GM21786 (cell line): ENCODE data around the gene SLC16A3.
"Not testable (repeated sequence)": the region's sequence is repeated elsewhere in the genome, so short reads cannot be mapped to it uniquely, and the experiment has no call there.

ENCODE experiments used
- ATAC-seq: cut with Tn5 transposase; IDR thresholded peaks from one replicate; pipeline ENCODE4 v1.9.1; 2021; ENCODE audit not compliant: unreplicated experiment

Gene SLC16A3

GRCh38 chr17:82259972-82260961, 31.4 kb downstream of the SLC16A3 start:
- ATAC-seq: not testable (repeated sequence)

GRCh38 chr17:82262344-82262743, 33.5 kb downstream of the SLC16A3 start:
- ATAC-seq: no peak

DNA sequence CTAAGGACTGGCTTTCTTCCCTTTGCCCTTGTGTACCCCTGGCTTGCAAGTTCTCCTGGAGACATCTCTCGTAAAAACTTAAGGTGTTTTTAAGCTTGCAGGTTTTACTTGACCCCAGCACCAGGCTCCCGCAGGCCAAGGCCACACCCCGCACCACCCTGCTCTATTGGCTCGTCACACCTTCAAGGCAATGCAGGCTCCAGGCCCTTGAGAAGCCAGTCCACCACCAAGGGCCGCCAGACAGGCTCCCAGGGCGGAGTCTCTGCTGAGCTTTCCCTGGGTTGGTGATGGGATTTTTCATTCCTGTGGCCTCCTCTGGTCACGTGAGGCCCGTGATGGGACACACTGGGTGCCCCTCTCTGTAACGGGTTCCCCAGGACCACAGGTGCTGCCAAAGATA, 34.8 kb downstream of the SLC16A3 start:
- ATAC-seq: no peak

DNA sequence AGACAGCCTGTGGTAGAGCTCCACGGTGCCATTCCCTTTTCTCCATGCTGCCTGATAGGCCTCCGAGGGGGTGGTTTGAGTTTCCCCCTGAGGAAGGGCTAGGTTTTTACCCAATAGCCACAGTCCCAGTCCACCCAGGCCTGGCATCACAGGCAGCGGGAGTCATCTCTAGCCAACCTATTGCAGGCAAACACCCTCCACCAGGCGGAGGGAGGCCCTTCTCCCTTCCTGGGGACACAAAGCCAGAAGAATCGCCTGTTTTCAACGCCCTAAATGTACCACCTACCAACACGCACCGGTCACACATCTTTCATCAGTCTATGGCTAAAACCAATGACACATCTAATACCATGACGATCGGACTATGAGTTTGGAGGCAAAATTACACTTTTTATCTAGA, 37.3 kb downstream of the SLC16A3 start:
- ATAC-seq: no peak

GRCh38 chr17:82267575-82268379, 38.9 kb downstream of the SLC16A3 start:
- no peak for ATAC-seq

DNA sequence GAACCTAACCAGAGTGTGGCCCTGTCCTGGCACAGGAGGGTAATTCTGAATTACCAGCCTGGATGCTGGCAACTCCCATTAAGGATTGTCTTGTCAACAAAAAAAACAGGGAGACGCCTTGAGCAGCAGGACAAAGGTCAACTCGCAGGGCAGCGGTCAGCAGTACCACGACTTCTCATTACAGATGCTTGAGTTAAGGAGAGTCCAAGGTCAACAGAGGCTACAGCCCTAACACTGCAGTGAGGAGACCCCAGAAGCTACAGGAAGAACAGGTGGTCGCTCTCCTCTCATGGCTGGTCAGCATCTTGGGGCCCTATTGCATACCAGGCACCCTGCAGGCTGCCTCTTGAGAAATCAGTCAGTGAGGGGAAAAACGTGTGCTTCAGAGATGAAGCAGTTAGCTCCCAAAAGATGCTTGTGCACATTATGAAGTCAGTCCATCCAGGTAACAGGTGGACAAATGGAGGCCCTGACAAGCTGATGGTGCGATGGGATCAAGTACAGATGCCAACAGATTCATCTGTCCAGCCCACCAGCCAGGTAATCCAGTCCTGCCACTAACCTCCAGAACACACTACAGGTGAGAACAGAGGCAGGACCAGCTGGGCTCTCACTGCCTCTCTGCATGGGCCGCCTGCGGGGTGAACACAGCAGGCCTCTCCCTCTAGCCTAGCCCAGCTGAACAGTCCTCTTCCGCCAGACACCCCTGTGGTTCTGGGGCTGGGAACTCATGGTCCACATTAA, 40.5 kb downstream of the SLC16A3 start:
- ATAC-seq: no peak

- no peak for ATAC-seq
Measured at GRCh38 chr17:82269882-82270500, 41.1 kb downstream of the SLC16A3 start.

- no peak for ATAC-seq
Measured at GRCh38 chr17:82270651-82271050, 41.8 kb downstream of the SLC16A3 start.

DNA sequence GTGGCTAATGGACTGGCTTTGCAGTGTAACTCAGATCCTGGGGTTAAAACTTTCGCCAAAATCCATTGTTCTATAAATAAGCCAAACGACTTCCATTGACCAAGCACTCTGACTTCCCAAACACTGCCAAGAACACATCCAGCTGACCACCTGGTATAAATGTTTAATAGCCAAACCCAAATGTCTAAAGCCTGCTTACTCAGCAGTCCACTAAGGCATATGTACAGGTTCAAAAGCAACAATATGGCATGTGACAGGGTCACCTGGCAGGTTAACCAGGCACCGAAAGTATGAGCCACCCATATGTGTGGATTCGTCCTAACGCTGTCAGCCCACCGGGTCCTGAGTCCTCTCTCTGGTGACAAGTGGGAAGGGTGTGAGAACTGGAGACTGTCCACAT, 42.6 kb downstream of the SLC16A3 start:
- ATAC-seq: no peak

GRCh38 chr17:82272495-82273326, 43.9 kb downstream of the SLC16A3 start:
- ATAC-seq: no peak

GRCh38 chr17:82273327-82274133, 44.7 kb downstream of the SLC16A3 start, which contains the start of gene CSNK1D:
CSNK1D (minus strand) TSS chr17:82273700; CDS start chr17:82273381, 319 bp downstream.
- ATAC-seq: peak; percentile 75

GRCh38 chr17:82274134-82275020, 45.5 kb downstream of the SLC16A3 start:
- no peak for ATAC-seq

GRCh38 chr17:82275326-82275725, 46.5 kb downstream of the SLC16A3 start:
- no peak for ATAC-seq

DNA sequence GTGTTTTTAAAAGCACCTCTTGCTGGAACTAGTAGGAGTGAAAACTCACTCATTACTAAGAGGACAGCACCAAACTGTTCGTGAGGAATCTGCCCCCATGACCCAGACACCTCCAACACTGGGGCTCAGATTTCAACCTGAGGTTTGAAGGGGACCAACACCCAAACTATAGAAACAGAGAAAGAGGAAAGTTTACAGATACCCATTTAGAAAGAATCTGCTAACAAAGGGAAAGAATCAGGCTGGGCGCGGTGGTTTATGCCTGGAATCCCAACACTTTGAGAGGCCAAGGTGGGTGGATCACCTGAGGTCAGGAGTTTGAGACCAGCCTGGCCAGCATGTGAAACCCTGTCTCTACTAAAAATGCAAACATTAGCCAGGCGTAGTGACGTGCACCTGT, 48.1 kb downstream of the SLC16A3 start:
- ATAC-seq: no peak

GRCh38 chr17:82277851-82278250, 49.0 kb downstream of the SLC16A3 start:
- no peak for ATAC-seq

- no peak for ATAC-seq
Measured at GRCh38 chr17:82278308-82278707, 49.5 kb downstream of the SLC16A3 start.

DNA sequence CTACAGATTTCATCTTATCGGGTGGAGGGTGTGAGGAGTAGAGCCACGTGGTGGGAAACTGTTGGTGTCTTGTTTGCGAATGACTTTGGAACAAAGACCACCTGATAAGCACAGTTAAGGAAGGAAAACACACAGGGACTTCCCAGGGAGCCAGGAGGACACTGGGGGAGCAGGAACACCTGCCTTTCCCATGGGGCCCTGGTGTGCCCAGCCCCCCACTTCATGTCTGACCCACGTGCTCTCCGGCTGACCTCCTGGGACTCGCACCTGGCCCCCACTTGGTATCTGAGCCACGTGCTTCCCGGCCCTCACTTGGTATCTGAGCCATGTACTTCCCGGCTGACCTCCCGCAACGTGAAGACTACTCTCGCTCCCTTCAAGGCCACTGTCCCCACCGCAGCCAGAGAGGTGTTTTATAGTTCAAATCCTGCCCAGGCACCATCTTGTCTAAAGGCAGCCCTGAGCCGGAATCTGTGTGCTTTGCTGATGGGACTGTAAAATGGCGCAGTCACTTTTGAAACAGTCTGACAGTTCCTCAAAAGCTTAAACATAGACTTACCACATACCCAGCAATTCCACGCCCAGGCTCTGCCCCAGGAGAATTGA, 50.0 kb downstream of the SLC16A3 start:
- ATAC-seq: no peak
